GM21529 (cell line): ENCODE data around the gene C16orf95.

Experiments used
- ATAC-seq: cut with Tn5 transposase; IDR thresholded peaks from one replicate; pipeline ENCODE4 v1.9.1; 2021; ENCODE audit not compliant: unreplicated experiment

The C16orf95 gene

GRCh38 chr16:87295661-87296531 is 21.3 kb downstream of the C16orf95 start:
- no peak for ATAC-seq

GRCh38 chr16:87295259-87295658 is 21.9 kb downstream of the C16orf95 start:
- no peak for ATAC-seq

DNA sequence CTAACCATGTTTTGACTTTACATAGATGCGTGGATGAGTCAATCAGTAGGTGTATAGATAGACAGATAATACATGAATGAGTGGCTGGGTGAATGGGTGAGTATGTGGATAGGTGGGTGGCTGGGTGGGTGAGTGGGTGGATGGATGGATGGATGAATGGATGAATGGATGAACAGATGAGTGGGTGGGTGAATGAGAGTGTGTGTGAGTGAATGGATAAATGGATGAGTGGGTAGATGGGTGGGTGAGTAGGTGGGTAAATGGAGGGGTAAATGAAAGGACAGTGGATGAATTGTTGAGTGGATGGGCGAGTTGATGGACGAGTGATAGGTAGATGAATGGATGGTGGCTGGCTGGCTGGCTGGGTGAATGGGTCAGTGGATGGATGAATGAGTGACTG is 23.2 kb downstream of the C16orf95 start:
- no peak for ATAC-seq

- ATAC-seq = no peak
Measured at GRCh38 chr16:87291944-87292343, 25.2 kb downstream of the C16orf95 start.

DNA sequence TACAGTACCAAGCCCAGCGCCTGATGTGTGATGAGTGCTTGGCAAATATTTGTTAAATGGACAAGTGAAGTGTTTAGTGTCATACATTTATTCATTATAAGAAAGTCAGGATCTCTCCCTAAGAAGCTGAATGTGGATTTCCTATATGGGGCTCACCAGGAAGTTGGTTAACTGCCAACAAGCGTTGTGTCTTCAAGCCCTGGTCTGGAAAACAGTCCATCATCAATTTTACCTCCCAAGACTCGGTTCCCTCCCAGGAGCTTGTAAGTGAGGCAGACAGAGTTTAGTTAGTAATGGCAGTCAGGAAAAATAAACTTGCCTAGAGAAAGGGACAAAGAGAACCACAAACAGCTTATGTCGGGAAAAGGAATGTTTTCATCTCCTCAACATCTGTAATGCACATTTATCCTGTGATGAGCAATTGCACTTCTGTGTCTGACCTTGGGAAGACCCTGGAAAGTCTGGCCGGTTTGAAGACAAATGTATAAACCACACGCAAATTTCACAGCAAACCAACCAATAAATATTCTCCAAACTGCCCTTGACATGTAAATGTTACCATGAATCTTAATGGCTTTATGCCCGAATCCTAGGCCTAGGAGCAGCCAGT is 28.3 kb downstream of the C16orf95 start:
- ATAC-seq = no peak

DNA sequence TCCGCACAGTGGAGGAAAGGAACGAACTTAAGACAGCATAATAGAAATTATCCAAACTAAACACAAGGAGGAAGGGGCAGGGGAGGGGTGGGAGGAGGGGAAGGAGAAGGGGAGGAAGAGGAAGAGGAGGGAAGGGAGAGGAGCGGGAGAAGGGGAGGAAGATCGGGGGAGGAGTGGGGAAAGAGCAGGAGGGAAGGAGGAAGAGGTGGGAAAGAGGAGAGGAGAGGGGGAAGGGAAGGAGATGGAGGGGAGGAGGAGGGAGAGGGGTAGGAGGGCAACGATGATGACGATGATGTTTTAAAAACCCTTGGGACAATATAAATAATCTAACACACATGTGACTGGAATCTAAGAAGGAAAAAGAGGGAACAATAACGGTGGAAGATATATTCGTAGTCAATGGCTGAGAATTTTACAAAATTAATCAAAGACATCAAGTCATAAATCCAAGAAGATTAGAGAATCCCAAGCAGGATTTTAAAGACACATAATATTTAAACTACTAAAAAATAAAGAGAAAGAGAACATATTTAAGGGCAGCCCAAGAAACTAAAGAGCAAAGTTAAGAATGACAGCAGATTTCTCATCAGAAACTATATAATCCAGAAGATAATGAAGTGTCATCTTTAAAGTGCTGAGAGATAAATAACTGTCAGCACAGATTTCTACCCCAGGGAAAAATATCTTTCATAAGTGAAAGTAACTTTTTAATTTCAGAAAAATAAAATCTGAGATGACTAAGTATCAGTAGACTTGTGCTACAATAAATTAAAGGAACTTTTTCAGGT is 30.2 kb downstream of the C16orf95 start:
- ATAC-seq = no peak

DNA sequence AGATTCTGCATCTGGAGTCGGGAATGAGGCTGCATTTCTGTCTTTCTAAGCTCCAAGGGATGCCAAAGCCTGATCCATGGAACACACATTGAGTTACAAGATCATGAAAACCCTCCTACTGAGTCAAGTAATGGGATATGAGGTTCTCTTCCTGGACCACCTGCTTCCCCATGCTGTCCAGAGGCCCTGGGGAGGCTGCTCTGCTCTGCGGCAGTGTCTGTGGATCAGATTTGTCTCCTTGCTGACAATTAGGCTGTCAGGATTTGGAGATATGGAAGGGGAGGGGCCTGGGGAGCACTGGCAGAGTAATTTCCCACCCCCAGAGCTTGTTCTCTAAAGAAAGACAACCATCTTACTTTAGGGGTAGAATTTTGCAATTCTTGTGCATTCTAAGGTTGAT is 33.0 kb downstream of the C16orf95 start:
- ATAC-seq = no peak

DNA sequence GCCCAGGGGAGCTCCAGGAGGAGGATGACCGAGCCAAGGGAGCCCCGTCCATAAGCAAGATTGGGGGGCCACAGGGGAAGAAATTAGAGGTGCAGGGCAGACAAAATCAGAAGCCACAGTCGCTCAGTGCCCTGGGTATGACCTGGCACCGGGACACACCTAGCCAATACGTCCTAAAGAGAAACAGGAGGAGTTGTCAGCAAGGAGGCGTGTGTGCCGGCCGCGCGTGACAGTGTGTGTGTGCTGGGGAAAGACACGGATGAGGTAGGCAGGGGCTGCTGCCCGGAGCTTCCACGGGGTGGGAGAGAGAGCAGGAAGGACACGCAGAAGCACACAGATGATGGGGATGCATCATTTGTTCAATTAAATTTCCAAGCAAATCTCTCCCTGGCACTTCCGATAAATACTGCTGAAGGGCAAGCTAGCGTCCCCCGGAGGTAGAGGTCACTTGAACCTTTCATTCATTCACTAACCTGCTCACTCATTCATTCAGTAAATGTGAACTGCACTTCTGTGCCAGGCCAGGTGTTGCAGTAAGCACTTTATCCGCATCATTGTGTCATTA is 38.0 kb downstream of the C16orf95 start:
- no peak for ATAC-seq

GRCh38 chr16:87278191-87279093 is 38.8 kb downstream of the C16orf95 start:
- ATAC-seq = no peak

GRCh38 chr16:87276924-87277323 is 40.3 kb downstream of the C16orf95 start:
- no peak for ATAC-seq

GRCh38 chr16:87276091-87276701 is 41.0 kb downstream of the C16orf95 start:
- no peak for ATAC-seq

- ATAC-seq = no peak
Measured at GRCh38 chr16:87274794-87275193, 42.4 kb downstream of the C16orf95 start.

DNA sequence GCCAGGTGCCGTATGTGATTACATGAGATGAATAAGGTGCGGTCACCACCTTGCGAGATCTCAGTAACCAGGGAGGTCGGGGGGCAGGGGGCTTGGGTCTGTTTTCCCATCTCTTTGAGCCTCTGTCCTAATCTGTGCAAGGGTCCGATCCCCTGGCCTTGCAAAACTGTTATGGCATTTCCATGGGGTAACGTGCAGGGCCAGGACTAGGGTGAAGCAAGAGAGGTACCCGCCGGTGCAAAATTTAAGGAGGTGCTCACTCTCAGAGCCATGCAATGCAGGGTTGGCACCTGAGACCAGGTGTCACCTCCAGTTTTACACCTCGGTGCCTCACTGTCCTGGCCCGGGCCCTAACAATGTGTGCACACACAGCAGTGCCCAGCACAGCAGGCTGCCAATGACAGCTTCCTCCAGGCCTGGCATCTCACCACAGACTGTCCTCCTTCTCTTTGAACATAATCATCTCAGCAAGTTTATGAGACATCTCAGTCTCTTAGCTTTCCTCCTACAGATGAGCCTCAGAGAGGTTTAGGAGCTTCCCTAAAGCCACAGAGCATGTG is 43.6 kb downstream of the C16orf95 start:
- no peak for ATAC-seq

- ATAC-seq = no peak
Measured at GRCh38 chr16:87271256-87271655, 45.9 kb downstream of the C16orf95 start.

DNA sequence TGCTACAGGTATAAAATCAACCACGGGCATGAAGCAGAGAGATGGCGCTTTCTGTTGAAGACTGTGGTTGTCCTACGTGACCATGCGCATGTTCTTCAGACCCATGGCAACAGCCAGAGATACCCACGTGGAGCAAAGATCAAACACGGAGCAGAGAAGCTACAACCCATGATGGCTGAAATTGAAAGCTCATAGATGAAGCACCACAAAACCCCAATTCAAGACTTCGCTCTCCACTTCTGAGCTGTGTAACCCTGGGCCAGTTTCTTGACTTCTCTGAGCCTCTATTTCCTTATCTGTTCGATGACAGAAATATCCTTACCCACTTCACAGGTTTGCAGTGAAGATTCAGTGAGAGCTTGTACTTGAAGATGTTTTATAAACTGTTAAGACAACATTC is 49.6 kb downstream of the C16orf95 start:
- no peak for ATAC-seq

DNA sequence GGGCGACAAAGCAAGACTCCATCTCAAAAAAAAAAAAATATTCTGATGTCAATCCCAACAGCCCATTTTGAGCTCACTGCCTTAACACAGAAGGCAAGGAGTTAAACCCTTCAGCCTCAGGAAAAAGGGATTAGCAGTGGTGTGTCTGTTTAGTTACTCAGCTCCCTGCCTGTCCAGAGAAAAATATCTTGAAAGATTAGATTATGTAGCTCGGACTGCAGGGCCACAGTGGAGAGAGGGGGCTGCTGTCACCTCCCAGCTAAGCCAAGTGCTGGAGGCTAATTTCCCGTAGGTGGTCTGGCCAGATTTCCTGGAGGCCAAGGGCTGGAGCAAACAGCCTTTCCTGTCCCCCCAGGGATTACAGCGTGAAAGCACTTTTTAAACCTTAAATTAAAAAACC is 50.3 kb downstream of the C16orf95 start:
- ATAC-seq = no peak

DNA sequence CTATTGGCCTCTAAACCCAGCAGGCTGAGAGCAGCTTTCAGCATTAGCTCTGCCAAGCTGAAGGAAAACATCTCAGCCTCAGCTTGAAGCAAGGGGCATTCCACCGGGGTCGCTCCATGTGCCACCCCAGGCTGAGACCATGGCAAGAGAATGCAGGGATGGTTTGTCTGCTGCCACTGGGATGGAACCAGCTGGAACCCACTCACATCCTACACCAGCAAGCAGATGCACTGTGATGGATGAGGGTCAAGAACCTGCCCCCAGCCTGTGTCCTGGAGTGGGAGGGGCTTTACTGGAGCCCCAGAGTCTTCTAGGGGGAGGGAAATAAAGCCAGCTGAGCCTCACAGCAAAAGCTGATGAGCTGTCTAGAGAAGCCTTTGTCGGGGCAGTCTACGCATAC is 51.9 kb downstream of the C16orf95 start:
- no peak for ATAC-seq

- ATAC-seq = no peak
Measured at GRCh38 chr16:87264634-87265033, 52.6 kb downstream of the C16orf95 start.

- ATAC-seq = no peak
Measured at GRCh38 chr16:87263418-87264052, 53.7 kb downstream of the C16orf95 start.
